HG03354 (cell line): ENCODE data around the gene SLC24A5.

Source experiments
- ATAC-seq: cut with Tn5 transposase; IDR thresholded peaks from one replicate; pipeline ENCODE4 v1.9.1; 2021; ENCODE audit warnings: mild to moderate bottlenecking; ENCODE audit not compliant: unreplicated experiment, poor library complexity, severe bottlenecking

Gene SLC24A5

DNA sequence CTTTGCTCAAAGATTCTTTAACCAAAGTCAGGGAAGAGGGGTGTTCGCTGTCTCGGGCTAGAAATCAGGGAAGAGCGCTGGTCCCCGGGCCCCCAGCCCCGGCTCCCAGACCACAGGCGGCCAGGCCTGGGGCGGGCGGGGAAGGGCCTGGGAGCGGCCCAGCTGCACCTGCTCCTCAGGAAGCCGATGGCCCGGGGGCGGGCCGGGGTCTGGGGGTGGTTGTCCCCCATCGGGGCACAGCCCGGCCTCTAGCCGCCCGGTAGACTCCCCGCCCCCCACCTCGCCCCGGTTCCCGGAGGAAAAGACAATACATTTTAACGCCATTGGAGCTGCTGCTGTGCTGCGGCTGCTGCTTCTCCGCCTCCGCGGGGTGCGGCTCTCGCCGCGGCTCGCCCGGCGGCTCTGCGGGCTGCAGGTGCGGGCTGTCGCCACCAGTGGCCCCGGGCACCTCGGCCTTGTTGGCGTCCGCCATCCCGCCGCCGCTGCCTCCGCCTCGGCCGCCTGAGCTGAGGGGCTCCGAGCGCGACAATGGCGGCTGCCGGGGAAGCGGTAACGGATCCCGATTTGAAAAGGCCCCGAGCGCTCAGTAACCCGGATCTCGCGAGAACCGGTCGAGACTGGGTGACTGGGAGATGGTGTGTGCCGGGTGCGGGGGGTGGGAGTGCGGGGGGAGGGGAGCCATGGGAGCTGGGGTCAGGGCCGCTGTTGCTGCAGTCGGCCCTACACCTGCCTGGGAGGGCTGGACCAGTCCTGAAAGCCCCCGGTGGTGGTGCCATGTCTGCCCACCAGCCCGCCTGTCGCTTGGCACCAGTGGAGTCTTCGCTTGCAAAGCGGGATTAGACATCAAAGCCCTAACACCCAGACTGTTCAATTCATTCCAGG, 57.2 kb downstream of the SLC24A5 start, which contains the start of gene MYEF2:
TSS of gene MYEF2 (minus strand) at position 530 of the 882 bp plus-strand sequence. CDS start at position 472, 58 bp downstream.
- peak; percentile 83 for ATAC-seq

DNA sequence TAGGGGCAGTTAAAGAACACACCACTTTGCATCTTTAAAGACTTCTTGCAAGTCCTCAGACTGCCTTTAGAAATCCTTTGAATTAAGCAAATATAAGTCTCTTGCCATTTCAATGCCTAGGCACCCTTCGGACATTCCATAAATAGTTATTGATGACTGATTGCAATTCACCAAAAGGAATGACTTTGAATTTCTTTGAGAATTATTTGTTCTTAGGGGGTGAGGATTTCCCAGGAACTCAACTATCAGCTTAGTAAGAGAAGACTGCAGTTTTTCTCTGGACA, 57.8 kb downstream of the SLC24A5 start:
- ATAC-seq, result no peak

DNA sequence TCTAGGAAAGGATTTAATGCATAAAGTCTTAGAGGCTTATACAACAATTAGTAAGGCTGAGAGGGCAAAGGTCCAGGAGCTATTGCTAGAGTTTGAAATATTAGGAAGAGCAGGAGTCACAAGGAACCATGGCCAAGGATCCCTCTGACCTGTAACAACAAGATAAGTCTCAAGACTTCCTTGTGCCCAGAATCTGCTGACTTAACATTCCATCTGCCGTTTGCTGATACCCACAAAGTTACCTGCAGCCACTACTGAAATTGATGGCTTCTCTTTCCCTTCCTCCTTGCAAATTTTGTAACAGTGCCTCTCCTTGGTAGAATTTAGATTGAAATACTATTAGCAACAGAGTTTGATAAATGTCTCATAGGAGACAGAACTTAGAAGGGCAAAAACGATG, 62.0 kb downstream of the SLC24A5 start:
- no peak for ATAC-seq

DNA sequence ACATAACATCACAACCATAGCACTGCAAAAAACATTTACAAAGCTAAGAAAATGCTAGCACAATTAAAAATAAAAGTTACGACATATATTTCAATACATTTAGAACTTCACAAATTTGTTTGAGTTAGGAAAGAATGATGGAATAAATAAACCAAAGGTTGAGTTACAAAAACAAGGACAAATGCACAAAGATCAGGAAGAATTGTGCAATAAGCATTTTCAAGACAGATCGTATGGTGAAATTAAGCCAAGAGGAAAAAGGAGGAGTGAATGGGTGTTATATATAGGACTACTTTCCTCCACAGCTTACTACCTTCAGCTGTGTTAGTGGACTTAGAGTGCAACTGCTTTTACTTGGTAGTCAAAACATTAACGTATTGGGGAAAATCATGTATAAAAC, 64.7 kb downstream of the SLC24A5 start:
- no peak for ATAC-seq

DNA sequence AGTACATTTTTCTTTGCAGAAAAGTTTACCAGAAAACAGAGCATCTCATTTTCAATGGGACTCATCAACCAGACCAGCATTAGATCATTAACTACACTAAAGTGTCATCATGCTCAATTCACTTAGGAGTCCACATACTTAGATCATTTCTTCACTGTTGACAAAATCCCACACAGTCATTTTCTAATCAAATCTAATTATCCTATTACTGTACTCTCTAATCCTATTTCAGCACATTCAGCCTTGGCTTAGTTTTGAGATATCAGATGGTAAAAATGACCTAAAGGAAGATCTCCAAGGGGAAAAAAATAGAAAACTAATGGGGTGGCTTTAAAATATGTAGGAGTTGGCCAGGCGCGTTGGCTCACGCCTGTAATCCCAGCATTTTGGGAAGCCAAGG, 65.5 kb downstream of the SLC24A5 start:
- ATAC-seq, result no peak

DNA sequence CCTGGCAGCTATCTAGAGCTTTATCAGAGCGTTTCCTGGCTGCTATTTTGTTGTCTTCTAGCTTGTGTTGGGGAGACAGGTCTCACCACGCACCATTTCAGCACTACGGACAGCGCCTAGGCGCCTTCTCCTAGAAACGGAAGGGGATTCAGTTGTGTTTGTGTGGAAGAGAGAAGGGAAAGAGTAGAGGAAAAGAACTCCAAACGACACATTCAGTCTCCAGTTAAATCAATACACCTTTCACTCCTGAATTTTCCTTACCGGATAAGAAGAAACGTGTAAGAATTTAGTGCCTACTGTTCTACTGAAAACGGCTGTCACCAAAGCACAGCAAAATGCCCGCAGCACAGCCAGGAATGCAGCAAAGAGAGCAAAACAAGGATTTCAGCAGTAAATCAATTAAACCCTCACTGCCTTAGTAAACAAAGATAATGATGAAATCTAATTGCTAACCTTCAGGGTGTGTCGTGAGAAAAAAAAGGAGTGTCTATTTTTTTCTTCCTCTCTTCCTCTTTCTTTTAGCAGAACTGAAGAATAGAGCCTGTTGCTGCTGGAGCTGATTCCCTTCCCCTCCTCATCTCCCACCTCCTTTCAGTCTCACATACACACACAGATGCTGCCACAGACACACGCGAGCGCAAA, 70.3 kb downstream of the SLC24A5 start:
- no peak for ATAC-seq

DNA sequence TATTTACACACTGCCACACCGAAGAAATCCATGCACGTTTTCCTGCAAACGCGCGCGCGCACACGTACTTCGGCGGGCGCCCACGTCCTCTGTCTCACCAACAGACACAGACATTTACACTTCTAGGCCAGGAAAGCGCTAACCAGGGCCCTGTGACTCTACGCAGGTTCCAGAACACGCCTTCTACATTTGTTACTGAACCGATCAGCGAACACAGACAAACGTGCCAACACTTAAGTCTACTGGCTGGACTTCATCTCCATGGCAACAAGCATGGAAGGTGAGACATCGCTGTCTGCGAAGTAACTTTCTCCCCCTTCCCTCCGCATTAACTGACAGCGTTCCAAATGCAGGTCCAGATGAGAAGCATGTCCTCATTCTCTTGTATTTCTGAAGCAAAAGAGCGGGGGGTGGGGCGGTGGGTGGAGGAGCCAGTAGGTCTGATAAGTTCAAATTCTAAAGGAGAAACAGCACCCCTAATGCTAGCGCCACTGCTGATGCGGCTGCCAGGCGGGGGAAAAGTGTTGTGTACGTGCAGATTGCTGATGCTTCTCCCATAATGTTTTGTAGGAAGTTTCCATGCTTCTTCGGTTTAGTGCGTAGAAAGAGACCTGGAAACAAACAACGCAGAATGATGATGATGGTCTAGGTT, 70.9 kb downstream of the SLC24A5 start, which contains the start of gene CTXN2:
TSS of gene CTXN2 (plus strand) at position 92 of the 652 bp plus-strand sequence. CDS start 9,636 bp downstream, outside the sequence.
- no peak for ATAC-seq
